Epithelial cell of proximal tubule (primary cell): ENCODE data around the gene ARID3C. TPM values are rescaled to one million over a fixed set of nuclear protein-coding genes. Genes with fewer than 3 reads are reported as not detected.

Source experiments
- DNase-seq: peaks from one replicate; pipeline ENCODE4 v3.0.0-alpha.2; 2011; ENCODE audit warnings: low read depth
- H3K4me3 ChIP-seq: 2 replicates; pipeline ENCODE4 v1.5.1; 2011; ENCODE audit warnings: low read depth, mild to moderate bottlenecking, low read length
- CTCF ChIP-seq: conservative IDR thresholded peaks from 2 replicates; pipeline ENCODE4 v1.5.1; 2012; ENCODE audit warnings: low read depth, mild to moderate bottlenecking, low read length
- total RNA-seq: library from RNA; depleted of rRNA; stranded (reverse); fragments of >200 nt; gene quantifications from 2 replicates; pipeline ENCODE4 v1.2.3, GENCODE V29; 2015

The ARID3C gene
- total RNA-seq, 1 donor from 2014 or later: not detected

DNA sequence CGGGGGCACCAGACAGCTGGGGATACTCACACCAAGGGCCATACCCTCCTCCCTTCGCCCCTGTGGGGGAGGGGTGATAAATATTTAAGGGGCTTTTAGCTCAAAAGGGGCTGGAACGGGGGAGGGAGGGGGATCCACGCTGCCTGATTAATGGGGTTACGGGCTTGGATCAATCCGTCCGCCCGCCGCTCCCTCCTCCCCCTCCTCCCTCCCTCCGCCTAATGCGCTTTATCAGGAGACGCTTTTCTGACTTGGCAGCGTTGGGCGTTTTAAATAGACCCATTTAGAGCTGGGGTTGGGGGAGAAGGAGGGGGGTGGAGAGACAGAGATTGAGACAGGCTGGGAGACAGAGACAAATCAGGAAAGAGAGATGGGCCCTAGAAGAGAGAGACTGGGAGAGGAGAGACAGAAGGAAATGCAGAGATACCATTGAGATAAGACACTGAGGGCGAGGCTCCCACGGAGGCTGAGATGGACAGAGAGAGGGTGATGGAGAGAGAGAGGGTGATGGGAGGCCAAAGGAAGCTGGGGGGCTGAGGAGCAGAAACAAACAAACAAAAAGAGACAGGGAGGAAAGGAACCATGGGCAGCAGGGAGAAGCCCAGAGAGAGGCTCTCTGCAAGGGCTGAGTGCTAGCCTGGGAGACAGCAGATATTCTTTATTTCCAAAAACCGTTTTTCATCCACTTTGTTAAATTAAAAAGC is 49.6 kb downstream of the ARID3C start:
- no peak overlapping the region for H3K4me3 ChIP-seq
- TF ChIP-seq CTCF: no peak
- no peak for DNase-seq

GRCh38 chr9:34578241-34579103 is 50.4 kb downstream of the ARID3C start:
- no peak overlapping the region for H3K4me3 ChIP-seq
- no peak for DNase-seq
- TF ChIP-seq CTCF: no peak

DNA sequence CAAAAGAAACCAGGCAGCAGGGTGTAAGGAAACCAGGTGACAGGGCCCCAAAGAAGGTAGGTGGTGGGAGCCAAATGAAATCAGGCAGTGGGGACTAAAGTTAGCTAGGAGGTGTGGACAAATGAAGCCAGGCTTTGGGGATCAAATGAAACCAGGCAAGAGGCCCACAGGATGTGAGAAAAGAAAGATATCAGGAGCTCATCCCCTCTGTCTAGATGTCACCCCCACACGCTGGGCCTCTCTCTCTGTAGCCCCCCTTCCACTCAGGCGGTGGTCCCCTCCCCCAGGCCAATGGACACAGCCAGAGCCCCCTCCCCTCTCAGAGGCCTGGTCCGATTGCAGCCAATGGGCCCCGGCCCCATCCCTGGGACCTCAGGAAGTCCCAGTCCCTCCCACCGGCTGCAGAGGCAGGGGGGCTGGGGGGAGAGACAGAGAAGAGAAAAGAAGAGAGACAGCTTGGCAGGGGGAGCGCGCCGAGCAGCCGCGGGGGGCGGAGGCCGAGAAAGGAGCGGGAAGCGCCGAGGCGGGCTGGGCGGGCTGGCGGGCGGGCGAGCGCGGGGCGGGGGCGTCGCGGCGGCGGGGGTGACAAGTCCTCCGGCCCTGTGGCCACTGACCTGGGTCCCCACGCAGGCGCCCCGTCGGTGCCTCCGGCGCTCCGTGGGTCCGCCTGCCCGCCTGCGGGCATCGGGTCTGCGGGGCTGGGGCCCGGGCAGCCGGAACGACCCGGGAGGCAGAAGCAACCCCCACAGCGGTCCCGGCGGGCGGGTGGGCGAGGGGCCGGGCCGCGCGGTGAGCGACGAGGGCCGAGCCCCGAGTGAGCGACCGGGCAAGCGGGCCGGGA is 51.2 kb downstream of the ARID3C start:
- H3K4me3 ChIP-seq: no peak overlapping the region
- TF ChIP-seq CTCF: no peak
- no peak for DNase-seq

GRCh38 chr9:34576597-34577399 is 52.1 kb downstream of the ARID3C start:
- DNase-seq: no peak
- no peak for TF ChIP-seq CTCF

DNA sequence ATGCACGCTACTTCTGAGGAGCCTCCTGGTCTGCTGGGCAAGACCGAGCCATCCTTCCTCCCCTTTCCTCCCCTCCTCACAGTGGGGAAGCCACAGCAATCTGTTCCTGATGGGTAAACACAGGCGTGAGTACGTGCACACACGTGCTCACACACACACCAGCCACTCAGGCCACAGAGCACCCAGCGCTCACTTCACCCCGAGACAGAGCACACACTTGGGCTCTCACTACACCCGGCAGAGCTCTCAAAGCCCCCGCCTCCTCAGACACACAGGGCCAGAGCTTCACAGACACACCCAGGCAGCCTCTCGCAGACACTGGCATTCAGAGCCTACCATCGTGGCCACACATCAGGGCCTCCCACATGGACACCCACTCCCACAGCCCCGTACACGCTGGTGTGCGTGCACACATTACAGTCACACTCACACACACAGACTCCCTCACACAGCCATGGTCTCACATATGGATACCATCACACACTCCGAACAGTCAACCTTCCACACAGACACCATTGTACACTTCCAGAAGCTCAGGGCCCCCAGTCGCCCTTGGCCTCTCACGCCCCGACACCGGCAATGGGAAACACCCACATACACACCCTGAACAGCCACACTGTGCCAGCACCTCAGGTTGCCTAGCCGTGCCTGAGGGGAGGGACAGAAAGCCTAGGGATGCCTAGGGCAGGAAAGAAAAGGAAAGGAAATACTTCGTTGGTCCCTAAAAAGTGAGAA is 52.8 kb downstream of the ARID3C start:
- H3K4me3 ChIP-seq: no peak overlapping the region
- no peak for DNase-seq
- no peak for TF ChIP-seq CTCF

More at GRCh38 chr9:34576597-34577399, 52.1 kb downstream of the ARID3C start:
- no peak overlapping the region for H3K4me3 ChIP-seq

- DNase-seq: no peak
- no peak overlapping the region for H3K4me3 ChIP-seq
- no peak for TF ChIP-seq CTCF
Observed at GRCh38 chr9:34575241-34575640, 53.6 kb downstream of the ARID3C start.
